Peyer's patch (tissue), 4 donors: ENCODE data around the gene PCBP3.

Experiments
- CTCF ChIP-seq, 6 experiments: fragments of 450-650 bp in 4 of 6; fragments of 200-600 bp in 2 of 6; sonication (generic) in 1 of 6; IDR thresholded peaks; one replicate each; pipeline ENCODE4 v1.5.1; 2017 to 2019; ENCODE audit warnings: antibody characterized with exemption in 6 of 6, mild to moderate bottlenecking in 3 of 6, moderate library complexity in 1 of 6
- POLR2A ChIP-seq, 2 donors: fragments of 450-650 bp; IDR thresholded peaks; one replicate each; pipeline ENCODE4 v1.5.1; 2017; ENCODE audit warnings: antibody characterized with exemption in 2 of 2, mild to moderate bottlenecking in 2 of 2, moderate library complexity in 2 of 2

- no peak for TF ChIP-seq CTCF (IDR thresholded peaks at IDR 0.05)
- TF ChIP-seq POLR2A (IDR thresholded peaks at IDR 0.05) = no peak
Measured at GRCh38 chr21:45982092-45982757, 338.7 kb downstream of the PCBP3 start.
